Measurements from ENCODE around the gene STARD13.

DNA sequence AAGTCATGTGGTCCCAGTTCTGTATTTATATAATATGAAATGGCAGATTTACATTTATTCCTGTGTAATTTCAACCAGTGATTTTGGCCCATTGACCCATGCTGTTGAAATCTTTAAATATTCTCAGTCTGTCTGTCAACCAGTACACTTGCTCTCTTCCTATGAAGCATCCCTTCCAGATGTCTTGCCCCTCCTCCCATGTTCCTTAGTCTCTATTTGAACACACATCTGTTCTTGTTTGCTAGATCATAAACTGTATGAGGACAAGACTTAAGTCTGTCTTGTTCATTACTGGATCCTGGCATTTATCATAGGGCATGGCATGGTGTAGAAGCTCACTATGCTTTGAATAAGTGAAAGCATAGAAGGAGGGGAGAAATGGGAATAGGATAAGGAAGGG is 34.9 kb downstream of the STARD13 start:
- TF ChIP-seq, protein P1, sequence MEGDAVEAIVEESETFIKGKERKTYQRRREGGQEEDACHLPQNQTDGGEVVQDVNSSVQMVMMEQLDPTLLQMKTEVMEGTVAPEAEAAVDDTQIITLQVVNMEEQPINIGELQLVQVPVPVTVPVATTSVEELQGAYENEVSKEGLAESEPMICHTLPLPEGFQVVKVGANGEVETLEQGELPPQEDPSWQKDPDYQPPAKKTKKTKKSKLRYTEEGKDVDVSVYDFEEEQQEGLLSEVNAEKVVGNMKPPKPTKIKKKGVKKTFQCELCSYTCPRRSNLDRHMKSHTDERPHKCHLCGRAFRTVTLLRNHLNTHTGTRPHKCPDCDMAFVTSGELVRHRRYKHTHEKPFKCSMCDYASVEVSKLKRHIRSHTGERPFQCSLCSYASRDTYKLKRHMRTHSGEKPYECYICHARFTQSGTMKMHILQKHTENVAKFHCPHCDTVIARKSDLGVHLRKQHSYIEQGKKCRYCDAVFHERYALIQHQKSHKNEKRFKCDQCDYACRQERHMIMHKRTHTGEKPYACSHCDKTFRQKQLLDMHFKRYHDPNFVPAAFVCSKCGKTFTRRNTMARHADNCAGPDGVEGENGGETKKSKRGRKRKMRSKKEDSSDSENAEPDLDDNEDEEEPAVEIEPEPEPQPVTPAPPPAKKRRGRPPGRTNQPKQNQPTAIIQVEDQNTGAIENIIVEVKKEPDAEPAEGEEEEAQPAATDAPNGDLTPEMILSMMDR (IDR thresholded peaks at IDR 0.05; ENCODE audit: insufficient read depth, low read length, poor library complexity, severe bottlenecking), result no peak
- no peak for TF ChIP-seq EZH2phosphoT487 (conservative IDR thresholded peaks at IDR 0.05; ENCODE audit: low read length)
